NB4 (cell line): Measurements from ENCODE around the gene CDH13.

Source experiments
- CTCF ChIP-seq: IDR thresholded peaks from one replicate; pipeline ENCODE4 v1.5.1; 2012; ENCODE audit warnings: low read depth, low read length
- MAX ChIP-seq: IDR thresholded peaks from 2 replicates; pipeline ENCODE4 v1.6.1; 2011; ENCODE audit warnings: low read depth, low read length
- MYC ChIP-seq: IDR thresholded peaks from 2 replicates; pipeline ENCODE4 v1.6.1; 2011; ENCODE audit warnings: low read depth, low read length
- POLR2A ChIP-seq: IDR thresholded peaks from 2 replicates; pipeline ENCODE4 v1.6.1; 2011; ENCODE audit warnings: mild to moderate bottlenecking; ENCODE audit not compliant: insufficient read length; ENCODE audit errors: extremely low read depth

- no peak for TF ChIP-seq CTCF
- no peak for TF ChIP-seq MAX
- TF ChIP-seq POLR2A = no peak
- no peak for TF ChIP-seq MYC
Observed at GRCh38 chr16:82682767-82683166, 56.0 kb downstream of the CDH13 start.
